ENCODE data around the gene POLR3E. TPM values are rescaled to one million over a fixed set of nuclear protein-coding genes. Genes with fewer than 3 reads are reported as not detected.

The POLR3E gene
- total and polyA plus RNA-seq, 2 experiments from 2014 or later = 23.5 to 62.5 TPM

GRCh38 chr16:22322741-22323140 lies 25.5 kb downstream of the POLR3E start:
- Histone ChIP-seq H3K36me3 (replicated peaks; ENCODE audit: insufficient read depth, low read depth) (no peaks in the 10 kb centered on the region), H3K79me2 (peaks cover 4% of the 10 kb centered on the region), H3K27me3 (no peaks in the 10 kb centered on the region), H4K20me1 (ENCODE audit: insufficient read depth, poor library complexity, severe bottlenecking) (peaks cover 3% of the 10 kb centered on the region), H3K9me2 (replicated peaks; ENCODE audit: insufficient read depth) (no peaks in the 10 kb centered on the region), H3K9me3 (ENCODE audit: low read depth) (no peaks in the 10 kb centered on the region), H2AFZ (no peak overlapping the region), H3K4me2 (no peak overlapping the region), H3K27ac (no peak overlapping the region), H3K4me3 (no peak overlapping the region), H3K4me1 (ENCODE audit: insufficient read depth) (no peaks in the 10 kb centered on the region)
- 95% methylated on average over 17 of the region's 17 CpGs for WGBS (ENCODE audit: low lambda C conversion rate, missing lambda C conversion rate)
- DNase-seq (ENCODE audit: low spot score) = no peak
- TF ChIP-seq EZH2 (IDR thresholded peaks at IDR 0.05; ENCODE audit: borderline replicate concordance) (no peak), CTCF (IDR thresholded peaks at IDR 0.05; ENCODE audit: poor library complexity) (no peak)

GRCh38 chr16:22323173-22323958 lies 26.2 kb downstream of the POLR3E start:
- H3K4me3 ChIP-seq = no peak overlapping the region
- TF ChIP-seq CTCF (IDR thresholded peaks at IDR 0.05; ENCODE audit: poor library complexity) = no peak
- no peak for TF ChIP-seq EZH2phosphoT487 (IDR thresholded peaks at IDR 0.05; ENCODE audit: low read depth, severe bottlenecking, unreplicated experiment)
- TF ChIP-seq EZH2 (IDR thresholded peaks at IDR 0.05; ENCODE audit: borderline replicate concordance) = no peak
- no peaks in the 10 kb centered on the region for H3K36me3 ChIP-seq (replicated peaks; ENCODE audit: insufficient read depth, low read depth)
- H3K79me2 ChIP-seq = peaks cover 4% of the 10 kb centered on the region
- DNase-seq (ENCODE audit: low spot score) = no peak
- no peaks in the 10 kb centered on the region for H3K9me3 ChIP-seq (ENCODE audit: low read depth)
- H3K9me2 ChIP-seq (replicated peaks; ENCODE audit: insufficient read depth) = no peaks in the 10 kb centered on the region
- H4K20me1 ChIP-seq (ENCODE audit: insufficient read depth, poor library complexity, severe bottlenecking) = peaks cover 3% of the 10 kb centered on the region
- no peak overlapping the region for H3K27ac ChIP-seq
- H3K4me1 ChIP-seq (ENCODE audit: insufficient read depth) = no peaks in the 10 kb centered on the region
- no peak overlapping the region for H3K4me2 ChIP-seq
- H2AFZ ChIP-seq = no peak overlapping the region
- H3K27me3 ChIP-seq = no peaks in the 10 kb centered on the region
- 96% methylated on average over 12 of the region's 12 CpGs for WGBS (ENCODE audit: low lambda C conversion rate, missing lambda C conversion rate)

GRCh38 chr16:22323959-22324786 lies 27.0 kb downstream of the POLR3E start:
- Histone ChIP-seq H2AFZ (no peak overlapping the region), H3K36me3 (replicated peaks; ENCODE audit: insufficient read depth, low read depth) (no peaks in the 10 kb centered on the region), H3K27ac (no peak overlapping the region), H3K79me2 (peaks cover 4% of the 10 kb centered on the region), H4K20me1 (ENCODE audit: insufficient read depth, poor library complexity, severe bottlenecking) (peaks cover 3% of the 10 kb centered on the region), H3K9me3 (ENCODE audit: low read depth) (no peaks in the 10 kb centered on the region), H3K4me3 (no peak overlapping the region), H3K4me2 (no peak overlapping the region), H3K9me2 (replicated peaks; ENCODE audit: insufficient read depth) (no peaks in the 10 kb centered on the region), H3K27me3 (no peaks in the 10 kb centered on the region), H3K4me1 (ENCODE audit: insufficient read depth) (no peaks in the 10 kb centered on the region)
- WGBS (ENCODE audit: low lambda C conversion rate, missing lambda C conversion rate) = 96% methylated on average over 24 of the region's 24 CpGs
- DNase-seq (ENCODE audit: low spot score) = no peak
- TF ChIP-seq EZH2 (IDR thresholded peaks at IDR 0.05; ENCODE audit: borderline replicate concordance) = no peak
- TF ChIP-seq EZH2phosphoT487 (IDR thresholded peaks at IDR 0.05; ENCODE audit: low read depth, severe bottlenecking, unreplicated experiment) = no peak
